Adipocyte (in vitro differentiated cells): ENCODE measurements around the gene CA6.
"Not testable (repeated sequence)": the region's sequence is repeated elsewhere in the genome, so short reads cannot be mapped to it uniquely, and the experiment has no call there.

Experiments
- DNase-seq: peaks from one replicate; pipeline ENCODE4 v3.0.0-alpha.2; 2015; ENCODE audit warnings: low read depth
- H3K27me3 ChIP-seq: replicated peaks from 2 replicates; pipeline ENCODE4 v1.7.0; 2013; ENCODE audit warnings: mild to moderate bottlenecking, low read length, moderate library complexity; ENCODE audit not compliant: control insufficient read depth, insufficient read depth
- H3K36me3 ChIP-seq: 2 replicates; pipeline ENCODE4 v1.7.0; 2013; ENCODE audit warnings: low read length, mild to moderate bottlenecking, moderate library complexity; ENCODE audit not compliant: control insufficient read depth, insufficient read depth, severe bottlenecking
- H3K4me1 ChIP-seq: 2 replicates; pipeline ENCODE4 v1.7.0; 2013; ENCODE audit warnings: mild to moderate bottlenecking, low read length, moderate library complexity; ENCODE audit not compliant: control insufficient read depth, insufficient read depth
- H3K4me3 ChIP-seq: 2 replicates; pipeline ENCODE4 v1.7.0; 2013; ENCODE audit warnings: mild to moderate bottlenecking, low read length, moderate library complexity
- H3K9ac ChIP-seq: 2 replicates; pipeline ENCODE4 v1.7.0; 2013; ENCODE audit warnings: mild to moderate bottlenecking, low read length, moderate library complexity
- H3K9me3 ChIP-seq: 2 replicates; pipeline ENCODE4 v1.7.0; 2013; ENCODE audit warnings: mild to moderate bottlenecking, low read length, moderate library complexity; ENCODE audit not compliant: control insufficient read depth

CA6 gene

DNA sequence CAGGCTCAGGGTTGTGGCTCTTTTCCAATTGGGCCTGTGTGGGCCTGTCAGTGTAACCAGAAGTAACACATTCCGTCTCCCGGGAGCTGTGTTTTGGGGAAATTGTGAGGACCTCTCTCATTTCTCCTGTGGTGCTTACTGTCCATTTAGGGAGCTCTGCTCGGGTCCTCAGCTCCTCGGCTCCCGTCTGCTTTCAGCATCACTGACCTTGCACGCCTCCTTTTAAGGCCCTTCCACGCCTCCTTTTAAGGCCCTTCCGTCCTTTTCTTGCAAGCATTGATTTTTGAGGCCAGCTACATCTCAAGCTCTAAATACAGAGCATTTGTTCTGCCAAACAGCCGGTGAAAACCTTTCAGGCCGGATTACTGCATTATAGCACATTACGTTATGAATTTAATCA, 9.7 kb downstream of the CA6 start:
- Histone ChIP-seq H3K9ac (no peak overlapping the region), H3K9me3 (peaks cover 4% of the 10 kb centered on the region), H3K4me1 (no peaks in the 10 kb centered on the region), H3K36me3 (no peaks in the 10 kb centered on the region), H3K27me3 (peaks cover 14% of the 10 kb centered on the region), H3K4me3 (no peak overlapping the region)
- no peak for DNase-seq

DNA sequence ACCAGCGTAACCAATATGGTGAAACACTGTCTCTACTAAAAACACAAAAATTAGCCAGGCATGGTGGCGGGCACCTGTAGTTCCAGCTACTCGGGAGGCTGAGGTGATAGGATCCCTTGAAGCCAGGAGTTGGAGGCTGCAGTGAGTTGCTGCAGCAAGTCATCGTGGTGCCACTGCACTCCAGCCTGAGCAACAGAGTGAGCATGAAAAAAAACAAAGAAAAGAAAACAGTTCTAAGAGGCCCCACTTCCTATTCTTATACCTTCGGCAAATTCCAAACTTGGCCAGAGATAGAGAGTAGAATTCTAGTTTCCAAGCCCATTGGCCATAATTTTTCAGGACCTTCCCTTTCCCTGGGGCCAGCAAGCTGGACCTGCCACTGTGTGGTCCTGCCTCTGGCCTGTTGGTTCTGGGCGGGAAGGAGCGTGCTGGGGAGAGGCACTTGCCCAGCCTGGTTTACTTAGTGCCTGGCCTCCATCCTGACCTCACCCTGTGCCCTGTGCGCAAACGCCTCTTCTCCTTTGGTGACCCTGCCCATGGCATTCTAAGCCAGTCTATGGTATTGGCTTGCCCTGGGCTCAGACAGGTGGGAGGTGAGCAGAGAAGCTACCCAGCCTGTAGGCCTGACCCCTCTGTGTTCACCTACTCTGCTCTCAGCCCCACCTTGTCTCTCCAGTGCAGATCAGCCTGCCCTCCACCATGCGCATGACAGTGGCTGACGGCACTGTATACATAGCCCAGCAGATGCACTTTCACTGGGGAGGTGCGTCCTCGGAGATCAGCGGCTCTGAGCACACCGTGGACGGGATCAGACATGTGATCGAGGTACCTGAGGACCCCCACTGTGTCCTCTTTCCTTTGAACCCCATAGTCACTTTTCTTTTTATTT, 11.0 kb downstream of the CA6 start:
- Histone ChIP-seq H3K4me1 (no peaks in the 10 kb centered on the region), H3K9me3 (peaks cover 14% of the 10 kb centered on the region), H3K27me3 (peaks cover 14% of the 10 kb centered on the region), H3K9ac (no peak overlapping the region), H3K36me3 (no peaks in the 10 kb centered on the region), H3K4me3 (no peak overlapping the region)
- DNase-seq = no peak

DNA sequence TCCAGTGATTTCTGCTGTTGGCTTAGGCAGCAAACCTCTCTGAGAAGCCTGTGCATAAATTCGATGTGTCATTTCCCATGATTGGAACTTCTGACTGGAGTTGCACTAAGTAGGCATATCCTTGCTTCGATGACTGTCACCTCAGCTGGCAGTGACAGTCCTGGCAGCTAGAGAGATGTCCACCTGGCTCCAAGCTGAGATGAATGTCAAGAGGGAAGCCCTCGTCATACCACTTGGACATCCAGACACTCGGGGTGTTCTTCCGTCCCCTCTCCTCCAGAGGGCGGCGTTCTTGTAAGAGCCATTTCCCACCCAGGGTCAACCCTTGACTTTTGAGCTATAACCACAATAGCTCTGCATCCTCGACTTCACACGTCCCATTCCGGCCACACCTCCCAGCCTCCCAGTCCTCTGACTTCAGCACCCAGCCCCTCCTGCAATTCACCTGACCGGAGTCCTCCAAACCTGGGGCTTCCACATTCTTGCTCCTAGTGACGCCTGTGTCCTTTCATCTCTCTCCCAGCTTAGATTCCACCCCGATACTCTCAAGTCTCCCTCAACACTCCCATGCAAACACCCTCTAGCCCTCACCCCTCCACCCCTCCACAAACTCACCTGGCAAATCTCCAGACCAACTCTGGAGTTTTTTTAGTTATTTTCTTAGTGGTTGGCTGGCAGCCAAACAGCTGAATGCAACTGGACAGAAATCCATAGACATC, 17.3 kb downstream of the CA6 start:
- Histone ChIP-seq H3K9ac (no peak overlapping the region), H3K27me3 (peaks cover 14% of the 10 kb centered on the region), H3K9me3 (peaks cover 14% of the 10 kb centered on the region), H3K4me3 (no peak overlapping the region), H3K4me1 (no peaks in the 10 kb centered on the region), H3K36me3 (no peaks in the 10 kb centered on the region)
- DNase-seq = no peak

DNA sequence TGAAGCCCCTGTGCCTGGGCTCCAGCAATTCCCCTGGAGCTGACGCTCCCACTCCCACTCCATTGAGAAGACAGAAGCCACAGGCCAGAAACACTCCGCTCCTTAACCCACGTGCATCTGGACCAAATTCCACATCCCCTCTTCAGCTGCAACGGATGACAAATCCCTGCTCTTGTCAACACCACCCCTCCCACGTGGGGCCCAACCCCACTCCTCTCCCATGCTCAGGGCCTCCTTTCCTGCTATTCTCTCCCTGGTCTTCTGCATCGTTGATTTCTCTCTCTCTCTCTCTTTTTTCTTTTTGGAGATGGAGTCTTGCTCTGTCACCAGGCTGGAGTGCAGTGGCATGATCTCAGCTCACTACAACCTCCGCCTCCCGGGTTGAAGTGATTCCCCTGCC, 18.3 kb downstream of the CA6 start:
- H3K4me1 ChIP-seq = no peaks in the 10 kb centered on the region
- peaks cover 14% of the 10 kb centered on the region for H3K9me3 ChIP-seq
- no peak for DNase-seq
- H3K36me3 ChIP-seq = no peaks in the 10 kb centered on the region
- no peak overlapping the region for H3K4me3 ChIP-seq
- no peak overlapping the region for H3K9ac ChIP-seq
- peaks cover 4% of the 10 kb centered on the region for H3K27me3 ChIP-seq

DNA sequence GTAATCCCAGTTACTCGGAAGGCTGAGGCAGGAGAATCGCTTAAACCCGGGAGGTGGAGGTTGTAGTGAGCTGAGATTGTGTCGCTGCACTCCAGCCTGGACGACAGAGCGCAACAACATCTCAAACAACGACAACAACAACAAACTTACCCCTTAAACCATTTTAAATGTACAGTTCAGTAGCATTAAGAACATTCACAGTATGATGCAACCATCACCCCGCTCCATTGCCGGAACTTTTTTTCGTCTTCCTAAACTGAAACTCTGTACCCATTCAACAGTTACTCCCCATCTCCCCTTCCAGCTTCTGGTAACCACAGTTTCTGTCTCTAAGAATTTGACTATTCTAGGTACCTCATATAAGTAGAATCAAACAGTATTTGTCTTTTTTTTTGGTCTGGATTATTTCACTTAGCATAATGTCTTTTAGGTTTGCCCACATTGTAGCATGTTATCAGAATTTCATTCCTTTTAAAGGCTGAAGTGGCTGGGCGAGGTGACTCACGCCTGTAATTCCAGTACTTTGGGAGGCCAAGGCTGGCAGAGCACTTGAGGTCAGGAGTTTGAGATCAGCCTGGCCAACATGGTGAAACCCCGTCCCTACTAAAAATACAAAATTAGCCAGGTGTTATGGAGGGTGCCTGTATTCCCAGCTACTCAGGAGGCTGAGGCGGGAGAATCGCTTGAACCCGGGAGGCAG, 19.6 kb downstream of the CA6 start:
- DNase-seq = no peak
- Histone ChIP-seq H3K27me3 (peaks cover 3% of the 10 kb centered on the region), H3K9me3 (peaks cover 17% of the 10 kb centered on the region), H3K4me1 (no peaks in the 10 kb centered on the region), H3K4me3 (no peak overlapping the region), H3K9ac (no peak overlapping the region), H3K36me3 (no peaks in the 10 kb centered on the region)

DNA sequence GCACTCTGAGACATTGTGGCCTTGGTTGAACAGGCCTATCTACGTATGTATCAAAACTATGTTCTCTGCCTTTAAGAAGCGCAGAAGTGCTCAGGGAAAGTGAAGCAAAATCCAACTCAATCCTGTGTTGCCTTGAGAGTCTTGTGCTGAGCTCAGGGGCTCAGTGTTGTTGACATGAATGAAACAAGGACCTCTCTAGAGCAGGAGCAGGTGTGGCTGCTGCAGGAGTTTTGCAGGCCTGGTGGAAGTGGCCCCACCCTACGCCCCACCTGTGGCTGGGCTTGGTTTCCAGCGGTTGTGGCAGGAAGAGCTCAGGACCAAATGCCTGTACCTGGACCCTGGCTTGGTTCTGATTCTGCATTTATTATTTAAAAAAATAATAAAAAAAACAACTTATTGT, 20.9 kb downstream of the CA6 start:
- no peaks in the 10 kb centered on the region for H3K4me1 ChIP-seq
- H3K27me3 ChIP-seq = peaks cover 3% of the 10 kb centered on the region
- H3K9me3 ChIP-seq = peaks cover 6% of the 10 kb centered on the region
- no peaks in the 10 kb centered on the region for H3K36me3 ChIP-seq
- DNase-seq = no peak
- H3K4me3 ChIP-seq = no peak overlapping the region
- no peak overlapping the region for H3K9ac ChIP-seq

DNA sequence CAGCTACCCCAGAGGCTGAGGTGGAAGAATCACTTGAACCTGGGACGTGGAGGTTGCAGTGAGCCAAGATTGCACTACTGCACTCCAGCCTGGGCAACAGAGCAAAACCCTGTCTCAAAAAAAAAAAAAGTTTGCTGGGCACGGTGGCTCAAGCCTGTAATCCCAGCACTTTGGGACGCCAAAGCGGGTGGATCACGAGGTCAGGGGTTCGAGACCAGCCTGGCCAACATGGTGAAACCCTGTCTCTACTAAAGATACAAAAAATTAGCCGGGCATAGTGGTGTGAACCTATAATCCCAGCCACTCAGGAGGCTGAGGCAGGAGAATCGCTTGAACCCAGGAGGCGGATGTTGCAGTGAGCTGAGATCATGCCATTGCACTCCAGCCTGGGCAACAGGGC, 23.2 kb downstream of the CA6 start:
- H3K4me1 ChIP-seq, H3K9me3 ChIP-seq, H3K27me3 ChIP-seq, H3K36me3 ChIP-seq, DNase-seq, H3K4me3 ChIP-seq, H3K9ac ChIP-seq: not testable (repeated sequence)

DNA sequence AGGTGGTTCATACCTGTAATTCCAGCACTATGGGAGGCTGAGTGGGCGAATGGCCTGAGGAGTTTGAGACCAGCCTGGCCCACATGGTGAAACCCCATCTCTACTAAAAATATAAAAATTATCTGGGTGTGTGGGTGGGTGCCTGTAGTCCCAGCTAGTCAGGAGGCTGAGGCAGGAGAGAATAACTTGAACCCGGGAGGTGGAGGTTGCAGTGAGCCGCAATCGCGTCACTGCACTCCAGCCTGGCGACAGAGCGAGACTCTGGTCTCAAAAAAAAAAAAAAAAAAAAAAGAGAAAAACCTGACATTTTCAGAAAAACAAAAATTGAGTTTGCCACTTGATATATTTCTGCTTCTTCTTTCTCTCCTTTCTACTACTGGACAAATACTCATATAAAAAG, 24.3 kb downstream of the CA6 start:
- Histone ChIP-seq H3K9me3 (peaks cover 5% of the 10 kb centered on the region), H3K4me1 (no peaks in the 10 kb centered on the region), H3K36me3 (no peaks in the 10 kb centered on the region), H3K9ac (no peak overlapping the region), H3K27me3 (no peaks in the 10 kb centered on the region), H3K4me3 (no peak overlapping the region)
- DNase-seq = no peak

DNA sequence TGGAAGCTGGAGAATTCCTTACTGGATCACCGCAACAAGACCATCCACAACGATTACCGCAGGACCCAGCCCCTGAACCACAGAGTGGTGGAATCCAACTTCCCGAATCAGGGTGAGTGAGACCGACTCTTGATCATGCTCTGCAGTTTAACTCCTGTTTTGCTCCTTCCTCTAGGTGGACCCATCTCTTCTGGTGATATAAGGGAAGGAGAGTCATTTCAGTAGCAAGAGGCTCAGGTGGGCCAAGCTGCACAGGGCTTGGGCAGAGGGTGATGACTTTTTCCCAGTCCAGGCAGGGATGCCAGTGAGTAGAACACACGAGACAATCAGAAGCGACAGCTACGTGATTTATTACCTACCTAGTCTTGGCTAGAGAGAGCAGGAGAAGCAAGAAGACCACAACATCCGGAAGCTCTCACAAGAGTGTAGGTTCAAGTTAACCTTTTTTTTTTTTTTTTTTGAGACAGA, 25.2 kb downstream of the CA6 start:
- Histone ChIP-seq H3K36me3 (no peaks in the 10 kb centered on the region), H3K9me3 (peaks cover 5% of the 10 kb centered on the region), H3K4me3 (no peak overlapping the region), H3K27me3 (no peaks in the 10 kb centered on the region), H3K4me1 (no peaks in the 10 kb centered on the region), H3K9ac (no peak overlapping the region)
- DNase-seq = no peak

DNA sequence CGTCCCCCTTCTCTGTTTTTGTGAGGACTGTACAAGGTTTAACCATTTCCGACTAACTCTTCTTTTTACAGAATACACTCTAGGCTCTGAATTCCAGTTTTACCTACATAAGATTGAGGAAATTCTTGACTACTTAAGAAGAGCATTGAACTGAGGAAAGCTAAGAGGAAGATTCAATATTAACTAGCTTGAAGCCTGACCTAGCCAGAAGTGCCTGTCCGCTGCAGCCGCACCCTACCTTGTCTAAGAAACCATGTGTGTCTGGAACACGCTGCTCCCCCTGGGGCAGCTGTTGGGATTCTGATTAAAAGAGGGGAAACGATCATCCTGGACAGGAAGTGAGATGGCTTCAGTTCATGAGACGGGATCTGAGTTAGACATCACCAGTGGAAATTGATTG, 28.9 kb downstream of the CA6 start:
- Histone ChIP-seq H3K27me3 (no peaks in the 10 kb centered on the region), H3K4me1 (no peaks in the 10 kb centered on the region), H3K9me3 (peaks cover under 1% of the 10 kb centered on the region), H3K9ac (no peak overlapping the region), H3K36me3 (no peaks in the 10 kb centered on the region), H3K4me3 (no peak overlapping the region)
- DNase-seq = no peak

DNA sequence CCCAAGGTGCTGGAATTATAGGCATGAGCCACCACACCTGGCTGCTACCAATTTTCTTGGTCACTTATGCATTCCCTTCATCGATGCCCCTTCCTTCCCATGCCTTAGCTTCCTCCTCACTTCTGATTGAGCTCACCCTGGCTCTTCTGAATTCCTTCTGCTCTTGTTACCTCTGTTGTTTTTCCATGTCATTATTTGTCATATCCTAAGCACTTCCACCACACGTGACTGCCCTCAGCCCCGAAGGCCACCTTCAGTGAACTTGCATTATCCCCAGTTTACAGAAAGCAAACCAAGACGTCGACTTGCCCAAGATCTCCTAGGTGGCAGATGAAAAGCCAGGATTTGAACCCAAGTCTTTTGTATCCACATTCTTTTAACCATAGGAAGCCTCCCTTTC, 30.7 kb downstream of the CA6 start:
- Histone ChIP-seq H3K4me1 (no peaks in the 10 kb centered on the region), H3K4me3 (no peak overlapping the region), H3K9ac (no peak overlapping the region), H3K9me3 (peaks cover 4% of the 10 kb centered on the region), H3K27me3 (peaks cover 3% of the 10 kb centered on the region), H3K36me3 (no peaks in the 10 kb centered on the region)
- DNase-seq = no peak
